Fibroblast of lung (primary cell): ENCODE measurements around the gene NRAP.

ENCODE experiments used
- EZH2 ChIP-seq: IDR thresholded peaks from 2 replicates; pipeline ENCODE4 v1.5.1; 2012; ENCODE audit warnings: low read length, control low read depth, mild to moderate bottlenecking; ENCODE audit errors: missing control alignments
- TF ChIP-seq, protein P1 (sequence below), 2 donors: IDR thresholded peaks in 1 of 2; conservative IDR thresholded peaks in 1 of 2; 1 replicate in 1 of 2; 2 replicates in 1 of 2; pipeline ENCODE4 v1.5.1; 2011 to 2012; ENCODE audit warnings: low read length in 2 of 2, control low read depth in 1 of 2, inconsistent platforms in 1 of 2, low read depth in 1 of 2, mild to moderate bottlenecking in 1 of 2

DNA sequence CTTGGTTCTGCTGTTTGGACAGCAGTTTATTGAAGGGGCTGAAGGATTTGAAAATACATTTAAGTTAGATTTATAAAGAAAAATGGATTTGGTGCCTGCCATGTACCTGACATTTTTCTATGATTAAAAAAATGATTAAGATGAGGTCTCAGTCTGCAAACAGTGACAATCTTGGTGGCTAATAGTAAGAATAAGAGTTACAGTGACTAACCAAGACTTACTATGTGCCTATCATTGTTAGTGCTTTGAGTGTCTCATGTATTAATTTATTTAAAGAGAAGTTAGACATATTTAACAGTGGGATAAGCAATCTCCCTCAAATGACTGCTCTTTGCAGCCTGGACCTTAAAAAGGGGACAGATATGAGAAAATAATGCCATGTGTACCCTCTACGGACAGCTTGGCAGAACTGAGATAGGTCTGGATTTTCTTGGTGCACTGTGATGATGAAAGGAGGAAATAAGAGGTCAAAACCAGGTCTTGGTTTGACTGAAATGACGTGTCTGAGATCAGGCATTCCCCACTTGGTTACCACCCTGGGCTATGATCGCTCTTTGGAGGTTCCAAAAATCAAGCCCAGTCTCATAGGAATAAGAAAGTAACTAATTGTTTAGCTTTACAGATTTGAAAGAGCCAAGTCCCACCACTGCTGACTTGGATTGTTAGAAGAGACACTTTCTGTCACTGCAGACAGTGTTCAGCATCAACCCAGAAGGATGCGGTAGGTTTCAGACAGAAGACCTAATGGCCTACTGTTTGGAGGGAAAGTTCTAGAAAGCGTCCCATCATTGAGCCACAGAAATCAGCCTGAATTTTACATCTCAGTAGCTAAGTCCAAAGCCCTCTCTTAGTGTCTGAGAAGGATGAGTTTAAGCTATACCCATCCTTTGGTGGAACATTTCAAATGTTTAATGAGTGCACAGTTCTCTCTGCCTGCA, 18.0 kb upstream of the NRAP start:
- no peak for TF ChIP-seq EZH2
- TF ChIP-seq, protein P1, sequence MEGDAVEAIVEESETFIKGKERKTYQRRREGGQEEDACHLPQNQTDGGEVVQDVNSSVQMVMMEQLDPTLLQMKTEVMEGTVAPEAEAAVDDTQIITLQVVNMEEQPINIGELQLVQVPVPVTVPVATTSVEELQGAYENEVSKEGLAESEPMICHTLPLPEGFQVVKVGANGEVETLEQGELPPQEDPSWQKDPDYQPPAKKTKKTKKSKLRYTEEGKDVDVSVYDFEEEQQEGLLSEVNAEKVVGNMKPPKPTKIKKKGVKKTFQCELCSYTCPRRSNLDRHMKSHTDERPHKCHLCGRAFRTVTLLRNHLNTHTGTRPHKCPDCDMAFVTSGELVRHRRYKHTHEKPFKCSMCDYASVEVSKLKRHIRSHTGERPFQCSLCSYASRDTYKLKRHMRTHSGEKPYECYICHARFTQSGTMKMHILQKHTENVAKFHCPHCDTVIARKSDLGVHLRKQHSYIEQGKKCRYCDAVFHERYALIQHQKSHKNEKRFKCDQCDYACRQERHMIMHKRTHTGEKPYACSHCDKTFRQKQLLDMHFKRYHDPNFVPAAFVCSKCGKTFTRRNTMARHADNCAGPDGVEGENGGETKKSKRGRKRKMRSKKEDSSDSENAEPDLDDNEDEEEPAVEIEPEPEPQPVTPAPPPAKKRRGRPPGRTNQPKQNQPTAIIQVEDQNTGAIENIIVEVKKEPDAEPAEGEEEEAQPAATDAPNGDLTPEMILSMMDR (conservative IDR thresholded peaks at IDR 0.05 in 1 of 2, IDR thresholded peaks at IDR 0.05 in 1 of 2; ENCODE audit: low read depth in 1 of 2, low read length in 2 of 2): no peak
